H1 (cell line): ENCODE measurements around the gene SDHAF2. TPM values are rescaled to one million over a fixed set of nuclear protein-coding genes. Genes with fewer than 3 reads are reported as not detected.

ENCODE experiments used
- CTCF ChIA-PET: fragments of 300-600 bp; sonication (Branson Sonifier 250); formaldehyde crosslinking; loops from one replicate; lab custom pipeline; 2021; ENCODE audit not compliant: partially characterized antibody; lab: Charles Lee
- POLR2A ChIA-PET: fragments of 300-600 bp; sonication (Branson Sonifier 250); formaldehyde crosslinking; loops from one replicate; lab custom pipeline; 2021; ENCODE audit warnings: inconsistent platforms; ENCODE audit not compliant: partially characterized antibody; lab: Charles Lee
- DNase-seq, 2 experiments: peaks; one replicate each; pipeline versions ENCODE4 v3.0.0 to v3.0.0-alpha.2; 2010 to 2022; ENCODE audit warnings: low spot score in 2 of 2, low read depth in 1 of 2, mixed read lengths in 1 of 2
- FAIRE-seq: peaks from 2 replicates; lab custom pipeline; 2011; peaks lifted over from hg19 to GRCh38; lab: Jason Lieb, UNC
- H2AFZ ChIP-seq: 2 replicates; pipeline ENCODE4 v1.8.1; 2012; ENCODE audit warnings: low read length, inconsistent platforms
- H2AK5ac ChIP-seq: 2 replicates; pipeline ENCODE4 v1.6.1; 2013; ENCODE audit warnings: low read depth, low read length
- H2BK120ac ChIP-seq: replicated peaks from 2 replicates; pipeline ENCODE3; 2013; ENCODE audit warnings: low read depth, low read length, inconsistent platforms
- H2BK12ac ChIP-seq: 2 replicates; pipeline ENCODE4 v1.6.1; 2013; ENCODE audit warnings: low read depth, low read length
- H2BK15ac ChIP-seq: 2 replicates; pipeline ENCODE4 v1.6.1; 2013; ENCODE audit warnings: low read length
- H2BK20ac ChIP-seq: 2 replicates; pipeline ENCODE4 v1.6.1; 2013; ENCODE audit warnings: low read length
- H2BK5ac ChIP-seq: 2 replicates; pipeline ENCODE4 v1.6.1; 2013; ENCODE audit warnings: low read depth, low read length
- H3K14ac ChIP-seq: 2 replicates; pipeline ENCODE4 v1.6.1; 2013; ENCODE audit warnings: inconsistent platforms; ENCODE audit not compliant: insufficient read length
- H3K18ac ChIP-seq: 2 replicates; pipeline ENCODE4 v1.6.1; 2013; ENCODE audit warnings: low read length; ENCODE audit errors: extremely low read depth
- H3K23ac ChIP-seq: 2 replicates; pipeline ENCODE4 v1.6.1; 2013; ENCODE audit warnings: inconsistent platforms; ENCODE audit not compliant: insufficient read length
- H3K23me2 ChIP-seq: 2 replicates; pipeline ENCODE4 v1.6.1; 2013; ENCODE audit warnings: low read depth, low read length
- H3K27ac ChIP-seq: 2 replicates; pipeline ENCODE4 v1.6.1; 2011; ENCODE audit warnings: low read depth, low read length, inconsistent platforms
- H3K27me3 ChIP-seq, 4 experiments: replicated peaks in 1 of 4; 1 replicate in 1 of 4; 2 replicates in 3 of 4; pipeline versions ENCODE4 v1.6.1 to v1.8.1; 2011 to 2013; ENCODE audit warnings: low read length in 3 of 4, mild to moderate bottlenecking in 3 of 4, inconsistent platforms in 2 of 4, mixed read lengths in 2 of 4, moderate library complexity in 1 of 4; ENCODE audit not compliant: control insufficient read depth in 3 of 4, insufficient read depth in 3 of 4; ENCODE audit errors: extremely low read depth in 1 of 4
- H3K36me3 ChIP-seq, 4 experiments: 2 replicates each; pipeline versions ENCODE4 v1.6.1 to v1.8.1; 2011 to 2013; ENCODE audit warnings: mild to moderate bottlenecking in 4 of 4, low read length in 3 of 4, moderate library complexity in 2 of 4, control low read depth in 1 of 4, inconsistent platforms in 1 of 4; ENCODE audit not compliant: insufficient read depth in 4 of 4, control insufficient read depth in 2 of 4
- H3K4ac ChIP-seq: replicated peaks from 2 replicates; pipeline ENCODE3; 2013; ENCODE audit warnings: low read length, low read depth, mixed read lengths, inconsistent platforms; ENCODE audit not compliant: insufficient read length
- H3K4me1 ChIP-seq, 4 experiments: replicated peaks in 1 of 4; 1 replicate in 1 of 4; 2 replicates in 3 of 4; pipeline versions ENCODE4 v1.6.1 to v1.8.1; 2011 to 2013; ENCODE audit warnings: low read length in 3 of 4, inconsistent platforms in 2 of 4, mixed read lengths in 1 of 4; ENCODE audit not compliant: insufficient read depth in 4 of 4, control insufficient read depth in 3 of 4
- H3K4me2 ChIP-seq, 2 experiments: 2 replicates each; pipeline versions ENCODE4 v1.6.1 to v1.8.1; 2011 to 2013; ENCODE audit warnings: low read depth in 2 of 2, low read length in 2 of 2, control low read depth in 1 of 2, inconsistent platforms in 1 of 2, mild to moderate bottlenecking in 1 of 2; ENCODE audit not compliant: insufficient read depth in 1 of 2
- H3K4me3 ChIP-seq, 4 experiments: fragments of 200-600, 300-600 bp in 1 of 4; sonication (generic), shearing (Covaris generic), sonication (Bioruptor Twin) in 1 of 4; 2 replicates each; pipeline versions ENCODE4 v1.5.1 to v1.8.1; 2011 to 2016; ENCODE audit warnings: low read length in 4 of 4, low read depth in 3 of 4, control low read depth in 2 of 4, inconsistent platforms in 2 of 4, mild to moderate bottlenecking in 2 of 4, mixed read lengths in 1 of 4, moderate library complexity in 1 of 4; ENCODE audit not compliant: insufficient read depth in 2 of 4; ENCODE audit errors: extremely low read depth in 1 of 4
- H3K56ac ChIP-seq: replicated peaks from 2 replicates; pipeline ENCODE3; 2013; ENCODE audit warnings: low read depth, mild to moderate bottlenecking, mixed read lengths, low read length, inconsistent platforms; ENCODE audit not compliant: insufficient read length
- H3K79me1 ChIP-seq: 2 replicates; pipeline ENCODE4 v1.6.1; 2013; ENCODE audit warnings: low read depth, low read length, control low read depth
- H3K79me2 ChIP-seq, 2 experiments: 2 replicates each; pipeline versions ENCODE4 v1.6.1 to v1.8.1; 2012 to 2013; ENCODE audit warnings: low read length in 2 of 2, mild to moderate bottlenecking in 2 of 2, inconsistent platforms in 1 of 2; ENCODE audit not compliant: insufficient read depth in 2 of 2, control insufficient read depth in 1 of 2
- H3K9ac ChIP-seq, 4 experiments: replicated peaks in 1 of 4; 1 replicate in 1 of 4; 2 replicates in 3 of 4; pipeline versions ENCODE4 v1.6.1 to v1.8.1; 2011 to 2013; ENCODE audit warnings: low read depth in 3 of 4, low read length in 3 of 4, control low read depth in 2 of 4, mild to moderate bottlenecking in 2 of 4, moderate library complexity in 2 of 4, inconsistent platforms in 1 of 4; ENCODE audit errors: extremely low read depth in 1 of 4
- H3K9me3 ChIP-seq, 2 experiments: 2 replicates each; pipeline versions ENCODE4 v1.6.1 to v1.8.1; 2012 to 2013; ENCODE audit warnings: mild to moderate bottlenecking in 2 of 2, moderate library complexity in 2 of 2, control low read depth in 1 of 2, inconsistent platforms in 1 of 2, low read depth in 1 of 2, low read length in 1 of 2, mixed read lengths in 1 of 2; ENCODE audit not compliant: insufficient read depth in 2 of 2
- H4K20me1 ChIP-seq, 2 experiments: replicated peaks in 1 of 2; 2 replicates each; pipeline versions ENCODE3 to v1.8.1; 2011 to 2013; ENCODE audit warnings: inconsistent platforms in 2 of 2, low read length in 2 of 2, mild to moderate bottlenecking in 1 of 2; ENCODE audit not compliant: insufficient read depth in 2 of 2, control insufficient read depth in 1 of 2
- H4K5ac ChIP-seq: 2 replicates; pipeline ENCODE4 v1.6.1; 2013; ENCODE audit warnings: low read length, low read depth, mixed read lengths, inconsistent platforms; ENCODE audit not compliant: insufficient read length
- H4K8ac ChIP-seq: 2 replicates; pipeline ENCODE4 v1.8.0; 2013; ENCODE audit warnings: mild to moderate bottlenecking, moderate library complexity, low read length, inconsistent platforms; ENCODE audit not compliant: insufficient read depth; ENCODE audit errors: extremely low read depth
- H4K91ac ChIP-seq: replicated peaks from 2 replicates; pipeline ENCODE3; 2013; ENCODE audit warnings: low read length, mixed read lengths, inconsistent platforms; ENCODE audit not compliant: insufficient read length
- CBX8 ChIP-seq: fragments of 300-800, 300-1000 bp; sonication (generic); IDR thresholded peaks from 2 replicates; pipeline ENCODE4 v1.7.1; 2016; ENCODE audit warnings: low read depth, low read length, borderline replicate concordance
- CHD1 ChIP-seq: IDR thresholded peaks from 2 replicates; pipeline ENCODE4 v1.6.1; 2012; ENCODE audit warnings: low read depth, low read length, improper control_type of control experiment
- CTBP2 ChIP-seq: IDR thresholded peaks from 2 replicates; pipeline ENCODE4 v1.7.0; 2011; ENCODE audit warnings: borderline replicate concordance, mild to moderate bottlenecking, moderate library complexity, mixed read lengths, low read length; ENCODE audit not compliant: insufficient read depth, insufficient read length
- EGR1 ChIP-seq: IDR thresholded peaks from 2 replicates; pipeline ENCODE4 v1.6.1; 2011; ENCODE audit warnings: low read depth, low read length, borderline replicate concordance
- KDM4A ChIP-seq: IDR thresholded peaks from one replicate; pipeline ENCODE4 v1.7.1; 2012; ENCODE audit warnings: low read depth, mild to moderate bottlenecking, moderate library complexity, low read length, inconsistent platforms; ENCODE audit not compliant: severe bottlenecking
- NRF1 ChIP-seq: IDR thresholded peaks from 2 replicates; pipeline ENCODE4 v1.6.1; 2011; ENCODE audit warnings: mild to moderate bottlenecking, low read depth, low read length, improper control_type of control experiment
- PHF8 ChIP-seq: fragments of 200-600 bp; sonication (generic); conservative IDR thresholded peaks from 2 replicates; pipeline ENCODE4 v1.7.1; 2012; ENCODE audit warnings: low read depth, mild to moderate bottlenecking, inconsistent platforms, low read length, moderate library complexity
- POLR2AphosphoS5 ChIP-seq: IDR thresholded peaks from 2 replicates; pipeline ENCODE4 v1.6.1; 2011; ENCODE audit warnings: low read depth, low read length
- RFX5 ChIP-seq: IDR thresholded peaks from 2 replicates; pipeline ENCODE4 v1.6.1; 2011; ENCODE audit warnings: low read depth, low read length, improper control_type of control experiment, borderline replicate concordance
- SP2 ChIP-seq: IDR thresholded peaks from 2 replicates; pipeline ENCODE4 v1.6.1; 2012; ENCODE audit warnings: mild to moderate bottlenecking, low read length, inconsistent platforms
- USF2 ChIP-seq: IDR thresholded peaks from 2 replicates; pipeline ENCODE4 v1.6.1; 2011; ENCODE audit warnings: low read length, improper control_type of control experiment
- WGBS, 2 experiments: shearing (Covaris generic) in 1 of 2; methylation state at CpG; one replicate each; pipeline versions ENCODE4 v1.1.6 to v1.1.7; 2013 to 2015; ENCODE audit warnings: low lambda C conversion rate in 2 of 2, mixed read lengths in 2 of 2, inconsistent platforms in 1 of 2, low coverage in 1 of 2, missing lambda C conversion rate in 1 of 2; ENCODE audit not compliant: insufficient replicate concordance in 2 of 2, insufficient coverage in 1 of 2, insufficient read length in 1 of 2; ENCODE audit errors: extremely low coverage in 1 of 2, missing lambda C conversion rate in 1 of 2; 5-methylcytosine and 5-hydroxymethylcytosine counted together
- polyA plus RNA-seq, 7 experiments: library from polyadenylated mRNA; depleted of rRNA in 3 of 7; stranded (reverse) in 5 of 7; unstranded in 2 of 7; fragments of >200 nt in 5 of 7; fragments of 200-250 nt in 2 of 7; gene quantifications; 1 replicate in 5 of 7; 2 replicates in 1 of 7; 4 replicates in 1 of 7; pipeline versions ENCODE4 v1.2.1 to v1.2.3, GENCODE V29; 2011 to 2013; ENCODE audit warnings: missing spikeins in 2 of 7, mixed read lengths in 2 of 7
- total RNA-seq: library from RNA; stranded (reverse); fragmentation: NEBNext Ultra II Directional; extraction: Animal tissue kit (Norgen Biotek cat#: 25700); gene quantifications from 2 replicates; pipeline ENCODE4 v1.2.1, GENCODE V29; 2021

Gene SDHAF2
- total and polyA plus RNA-seq, 2 of the 8 experiments (the other 6 are each of a cell fraction or from before 2014, with no cell fraction given), result 41.0 to 114 TPM

- H3K23me2 ChIP-seq, result no peaks in the 10 kb centered on the region
- ChIA-PET CTCF (interaction anchor here (0.8 to 3.1 kb wide), 2 partner anchors 68 to 113 kb away, joined by 4 to 9 read pairs; no protein-coding TSS in a partner anchor), POLR2A (interaction anchor here (1.1 to 5.4 kb wide), 7 partner anchors 8 to 92 kb away, joined by 3 to 60 read pairs (median 19); partner anchors contain the start of gene TMEM216)
- no peaks in the 10 kb centered on the region for H3K4me1 ChIP-seq
- WGBS, 2 experiments, result 86% methylated on average over 1 of the region's 1 CpG; no CpG with 5 or more reads in 1 of the 2 experiments
- no peaks in the 10 kb centered on the region; the same call in 1 of the 2 replicates for H3K79me1 ChIP-seq
- H3K79me2 ChIP-seq, result no peaks in the 10 kb centered on the region
- H4K91ac ChIP-seq, result no peak overlapping the region
- no peak overlapping the region for H3K23ac ChIP-seq
- no peak overlapping the region for H3K27ac ChIP-seq
- FAIRE-seq (no peak), DNase-seq (no peak)
- no peak overlapping the region for H3K14ac ChIP-seq
- no peak overlapping the region for H2AK5ac ChIP-seq
- no peak overlapping the region for H3K56ac ChIP-seq
- peaks cover 0 to 8% of the 10 kb centered on the region in 2 experiments for H4K20me1 ChIP-seq
- H3K4me3 ChIP-seq, result no peak overlapping the region
- H3K4ac ChIP-seq, result no peak overlapping the region
- H2BK5ac ChIP-seq, result no peak overlapping the region
- no peak overlapping the region for H2BK15ac ChIP-seq
- H2AFZ ChIP-seq, result no peak overlapping the region
- no peak overlapping the region for H4K8ac ChIP-seq
- no peaks in the 10 kb centered on the region for H3K9me3 ChIP-seq
- no peak overlapping the region for H3K4me2 ChIP-seq
- no peak overlapping the region for H3K9ac ChIP-seq
- no peak overlapping the region for H4K5ac ChIP-seq
- H2BK12ac ChIP-seq, result no peak overlapping the region
- H3K18ac ChIP-seq, result no peak overlapping the region
- no peak overlapping the region for H2BK120ac ChIP-seq
- peaks cover 36 to 61% (median 55%) of the 10 kb centered on the region in 4 experiments for H3K36me3 ChIP-seq
- H2BK20ac ChIP-seq, result no peak overlapping the region
- no peaks in the 10 kb centered on the region for H3K27me3 ChIP-seq
- no peak for TF ChIP-seq CTBP2
- TF ChIP-seq NRF1, result no peak
- TF ChIP-seq PHF8, result no peak
- TF ChIP-seq POLR2AphosphoS5, result no peak
- no peak for TF ChIP-seq USF2
- TF ChIP-seq EGR1, result no peak
- TF ChIP-seq CBX8, result no peak
- no peak for TF ChIP-seq SP2
- TF ChIP-seq CHD1, result no peak
- TF ChIP-seq KDM4A, result no peak
- no peak for TF ChIP-seq RFX5
These were observed 26.3 kb upstream of the SDHAF2 start for GRCh38 chr11:61403658-61404057.
